HepG2 (cell line): ENCODE data around the gene SLC2A10. TPM values are rescaled to one million over a fixed set of nuclear protein-coding genes. Genes with fewer than 3 reads are reported as not detected.

ENCODE experiments used
- ATAC-seq: fragments of 200-7000 bp; cut with Tn5 transposase; 3 replicates; pipeline ENCODE4 v1.9.1; 2020; ENCODE audit warnings: mild to moderate bottlenecking, moderate library complexity
- BruUV-seq: library from RNA; stranded (reverse); fragments of 400-500 nt; replicated peaks from 2 replicates; lab custom pipeline; 2021; lab: Mats Ljungman, UMichigan
- CTCF ChIA-PET: fragments of 300-600 bp; formaldehyde crosslinking; extraction: SDS; loops from one replicate; lab custom pipeline; 2021; ENCODE audit warnings: low total read pairs, inconsistent platforms, low intra/inter-chr PET ratio; lab: Yijun Ruan, JAX
- POLR2A ChIA-PET: fragments of 350-600 bp; sonication (Branson Sonifier 250); formaldehyde crosslinking; loops from one replicate; lab custom pipeline; 2020; ENCODE audit warnings: antibody characterized with exemption, inconsistent platforms; lab: Yijun Ruan, JAX
- DNase-seq: peaks from one replicate; pipeline ENCODE4 v3.0.0-alpha.2; 2015; ENCODE audit warnings: low spot score
- FAIRE-seq: peaks from 3 replicates; lab custom pipeline; 2011; peaks lifted over from hg19 to GRCh38; lab: Jason Lieb, UNC
- H2AFZ ChIP-seq: one replicate; pipeline ENCODE4 v1.6.1; 2011; ENCODE audit warnings: low read length, inconsistent platforms
- H3K27ac ChIP-seq: fragments of 300-600 bp; 3 replicates; pipeline ENCODE4 v1.8.0; 2011; ENCODE audit warnings: mixed run types, mild to moderate bottlenecking, mixed read lengths, low read length, inconsistent platforms; ENCODE audit not compliant: insufficient read depth; ENCODE audit errors: extremely low read length
- H3K27me3 ChIP-seq, 2 experiments: fragments of 200-600 bp in 1 of 2; 2 replicates in 1 of 2; 3 replicates in 1 of 2; pipeline versions ENCODE4 v1.6.0 to v1.8.0; 2011; ENCODE audit warnings: low read length in 2 of 2, mild to moderate bottlenecking in 2 of 2, moderate library complexity in 2 of 2, inconsistent platforms in 1 of 2; ENCODE audit not compliant: insufficient read depth in 2 of 2, control insufficient read depth in 1 of 2
- H3K36me3 ChIP-seq, 2 experiments: fragments of 200-600 bp in 1 of 2; replicated peaks in 1 of 2; 2 replicates in 1 of 2; 3 replicates in 1 of 2; pipeline versions ENCODE4 v1.5.1 to v1.8.0; 2011; ENCODE audit warnings: low read length in 2 of 2, inconsistent platforms in 1 of 2; ENCODE audit not compliant: insufficient read depth in 2 of 2, control insufficient read depth in 1 of 2
- H3K4me1 ChIP-seq: 2 replicates; pipeline ENCODE4 v1.5.1; 2012; ENCODE audit warnings: low read length, inconsistent platforms; ENCODE audit not compliant: insufficient read depth
- H3K4me2 ChIP-seq: 2 replicates; pipeline ENCODE4 v1.6.0; 2011; ENCODE audit warnings: low read depth, low read length, inconsistent platforms
- H3K4me3 ChIP-seq, 3 experiments: fragments of 200-600 bp in 1 of 3; sonication (generic), shearing (Covaris generic) in 1 of 3; replicated peaks in 1 of 3; 2 replicates each; pipeline ENCODE4 v1.5.1; 2011 to 2016; ENCODE audit warnings: low read length in 3 of 3, inconsistent platforms in 2 of 3, low read depth in 2 of 3, mild to moderate bottlenecking in 2 of 3, control low read depth in 1 of 3, mixed read lengths in 1 of 3; ENCODE audit not compliant: insufficient read depth in 1 of 3
- H3K79me2 ChIP-seq: one replicate; pipeline ENCODE4 v1.6.1; 2011; ENCODE audit warnings: low read length, inconsistent platforms; ENCODE audit not compliant: insufficient read depth
- H3K9ac ChIP-seq: 2 replicates; pipeline ENCODE4 v1.6.0; 2011; ENCODE audit warnings: mild to moderate bottlenecking, low read depth, low read length, inconsistent platforms; ENCODE audit not compliant: insufficient read depth
- H3K9me3 ChIP-seq: 2 replicates; pipeline ENCODE4 v1.5.1; 2012; ENCODE audit warnings: mild to moderate bottlenecking, low read length
- H4K20me1 ChIP-seq: 2 replicates; pipeline ENCODE4 v1.6.0; 2011; ENCODE audit warnings: inconsistent platforms, mild to moderate bottlenecking, low read length, moderate library complexity; ENCODE audit not compliant: insufficient read depth
- ATF4 ChIP-seq, 2 experiments: fragments of 450-650 bp in 1 of 2; sonication (generic) in 1 of 2; formaldehyde crosslinking; IDR thresholded peaks; 2 replicates each; pipeline versions ENCODE4 v1.5.0 to v1.8.0; 2020 to 2022; ENCODE audit warnings: mild to moderate bottlenecking in 1 of 2, missing genetic modification reagents in 1 of 2
- ERF ChIP-seq: IDR thresholded peaks from 2 replicates; pipeline ENCODE4 v1.6.1; 2018; ENCODE audit warnings: missing biosample characterization, missing genetic modification reagents
- FOSL1 ChIP-seq: sonication (generic); formaldehyde crosslinking; IDR thresholded peaks from 2 replicates; pipeline ENCODE4 v1.9.0; 2021; ENCODE audit warnings: missing genetic modification reagents, borderline replicate concordance
- MAFF ChIP-seq: IDR thresholded peaks from 2 replicates; pipeline ENCODE4 v1.6.1; 2011; ENCODE audit warnings: low read depth, low read length, improper control_type of control experiment
- MAFK ChIP-seq, 2 experiments: IDR thresholded peaks in 1 of 2; conservative IDR thresholded peaks in 1 of 2; 2 replicates each; pipeline ENCODE4 v1.6.1; 2011; ENCODE audit warnings: improper control_type of control experiment in 2 of 2, low read length in 2 of 2
- MED1 ChIP-seq: sonication (generic); formaldehyde crosslinking; IDR thresholded peaks from 2 replicates; pipeline ENCODE4 v1.4.0; 2020; ENCODE audit warnings: missing genetic modification reagents
- MIER3 ChIP-seq: IDR thresholded peaks from 2 replicates; pipeline ENCODE4 v1.6.1; 2016; ENCODE audit warnings: missing compliant biosample characterization, borderline replicate concordance
- NFE2L2 ChIP-seq: fragments of 150-350 bp; IDR thresholded peaks from 2 replicates; pipeline ENCODE4 v1.6.1; 2014; ENCODE audit warnings: low read length
- SIX1 ChIP-seq: sonication (generic); formaldehyde crosslinking; IDR thresholded peaks from 2 replicates; pipeline ENCODE4 v1.4.0; 2020; ENCODE audit warnings: missing genetic modification reagents, borderline replicate concordance
- SMC3 ChIP-seq: IDR thresholded peaks from 2 replicates; pipeline ENCODE4 v1.6.1; 2011; ENCODE audit warnings: low read length, improper control_type of control experiment
- STAG1 ChIP-seq: sonication (generic); formaldehyde crosslinking; IDR thresholded peaks from 2 replicates; pipeline ENCODE4 v1.4.0; 2020; ENCODE audit warnings: missing genetic modification reagents
- TSC22D2 ChIP-seq: sonication (generic); formaldehyde crosslinking; IDR thresholded peaks from 2 replicates; pipeline ENCODE4 v1.5.1; 2020; ENCODE audit warnings: missing genetic modification reagents, mild to moderate bottlenecking, borderline replicate concordance
- YEATS2 ChIP-seq: sonication (generic); formaldehyde crosslinking; IDR thresholded peaks from 2 replicates; pipeline ENCODE4 v1.4.0; 2020; ENCODE audit warnings: missing genetic modification reagents, borderline replicate concordance
- ZNF10 ChIP-seq: sonication (generic); formaldehyde crosslinking; IDR thresholded peaks from 2 replicates; pipeline ENCODE4 v1.4.0; 2020; ENCODE audit warnings: mild to moderate bottlenecking, low read depth, missing genetic modification reagents, borderline replicate concordance
- ZNF816 ChIP-seq: sonication (generic); formaldehyde crosslinking; IDR thresholded peaks from 2 replicates; pipeline ENCODE4 v1.8.0; 2022; ENCODE audit warnings: missing genetic modification reagents, mild to moderate bottlenecking, borderline replicate concordance
- WGBS: methylation state at CpG from one replicate; pipeline ENCODE4 v1.1.6; 2017; ENCODE audit warnings: low lambda C conversion rate; 5-methylcytosine and 5-hydroxymethylcytosine counted together
- in situ Hi-C: cut with HindIII; loops from 2 replicates; pipeline ENCODE4 v1.10.0; 2017; ENCODE audit warnings: low pct_unique_long_range_greater_than_20kb; ENCODE audit not compliant: extremely low pct_ligation_motif_present
- intact Hi-C: fragments of 100-400 bp; cut with micrococcal nuclease; formaldehyde crosslinking; loops from one replicate; pipeline ENCODE4 v1.10.0; 2022; ENCODE audit not compliant: unreplicated experiment
- polyA plus RNA-seq, 8 experiments: library from polyadenylated mRNA; depleted of rRNA in 3 of 8; stranded (reverse) in 7 of 8; unstranded in 1 of 8; fragments of >200 nt; fragmentation: Illumina TruSeq in 4 of 8; extraction: Trizol in 4 of 8; gene quantifications; 2 replicates each; pipeline versions ENCODE4 v1.2.1 to v1.2.3, GENCODE V29; 2011 to 2016; ENCODE audit warnings: low read depth in 4 of 8, missing spikeins in 1 of 8, mixed read lengths in 1 of 8; ENCODE audit not compliant: insufficient read depth in 1 of 8
- total RNA-seq, 5 experiments: library from RNA; depleted of rRNA; stranded (reverse); fragments of >200 nt; fragmentation: Illumina TruSeq; extraction: Trizol; gene quantifications; 2 replicates each; pipeline ENCODE4 v1.2.3, GENCODE V29; 2016; ENCODE audit warnings: low read depth in 1 of 5

SLC2A10 gene
- total and polyA plus RNA-seq, 2 of the 13 experiments (the other 11 are each of a cell fraction or from before 2014, with no cell fraction given) = 16.0 to 18.4 TPM

GRCh38 chr20:46752728-46753127, 43.3 kb downstream of the SLC2A10 start (continued):
- TF ChIP-seq YEATS2 (CRISPR knock-in tag) = 0 out of 2 replicates have a peak, but pooled peaks have one; percentile 33
- no peak for TF ChIP-seq TSC22D2 (CRISPR knock-in tag)
- no peak for TF ChIP-seq MIER3 (CRISPR knock-in tag)
- TF ChIP-seq STAG1 (CRISPR knock-in tag) = peak; percentile 72
- TF ChIP-seq ERF (CRISPR knock-in tag) = peak; percentile 32; the same call in 1 of the 2 replicates
- no peak for TF ChIP-seq FOSL1 (CRISPR knock-in tag)
- TF ChIP-seq ATF4 (CRISPR knock-in tag; IDR thresholded peaks at IDR 0.05) = 0 out of 4 replicates have a peak, but pooled peaks of 1 of the 2 experiments have one; percentile 38
- no peak for TF ChIP-seq SIX1 (CRISPR knock-in tag)
- peak; percentile 74 for TF ChIP-seq SMC3
- no peak for TF ChIP-seq ZNF816
- TF ChIP-seq MED1 (CRISPR knock-in tag) = no peak

- Histone ChIP-seq H3K4me2 (no peak overlapping the region), H3K27ac (no peak overlapping the region), H3K9ac (no peak overlapping the region), H3K9me3 (no peaks in the 10 kb centered on the region), H3K79me2 (no peaks in the 10 kb centered on the region), H3K36me3 (no peaks in the 10 kb centered on the region), H3K4me1 (no peaks in the 10 kb centered on the region), H3K4me3 (no peak overlapping the region), H2AFZ (no peak overlapping the region), H4K20me1 (no peaks in the 10 kb centered on the region), H3K27me3 (peaks cover 0 to 26% of the 10 kb centered on the region in 2 experiments; a peak in 4 of 5 replicates)
- ATAC-seq = no peak
- POLR2A ChIA-PET = no interaction called here
- no peak for DNase-seq
- TF ChIP-seq ZNF10 (CRISPR knock-in tag) (no peak), MAFF (peak; percentile 96), MAFK (conservative IDR thresholded peaks at IDR 0.05 in 1 of 2, IDR thresholded peaks at IDR 0.05 in 1 of 2; ENCODE audit: low read length in 2 of 2) (peak; percentile 97 to 98), NFE2L2 (peak; percentile 88)
- intact Hi-C loops = no loop called here
- CTCF ChIA-PET = no interaction called here
- WGBS = 42% methylated on average over 11 of the region's 11 CpGs
- FAIRE-seq = no peak
- in situ Hi-C loops = loop anchor here (5.0 to 25.0 kb wide), 2 partner anchors 392 to 632 kb away; no protein-coding TSS in a partner anchor
- no TSS peak for BruUV-seq
Measured at GRCh38 chr20:46755483-46756413, 46.3 kb downstream of the SLC2A10 start.
